ENCODE data around the gene GADD45GIP1. TPM values are rescaled to one million over a fixed set of nuclear protein-coding genes. Genes with fewer than 3 reads are reported as not detected.

The GADD45GIP1 gene
- total RNA-seq, 2 experiments from 2014 or later: 32.6 to 36.0 TPM

- no peak for ATAC-seq
- no peak for DNase-seq
- Mint-ChIP-seq H3K27ac (no peak overlapping the region), H3K36me3 (ENCODE audit: low read depth) (no peaks in the 10 kb centered on the region), H3K4me1 (ENCODE audit: low read depth) (peaks cover 4% of the 10 kb centered on the region), H3K27me3 (peaks cover 10% of the 10 kb centered on the region), H3K9me3 (no peaks in the 10 kb centered on the region), H3K4me3 (no peak overlapping the region)
- CTCF ChIA-PET: interaction anchor here (0.6 to 1.4 kb wide), 2 partner anchors 88 to 120 kb away, joined by 6 to 7 read pairs; no protein-coding TSS in a partner anchor
- intact Hi-C loops (cut with micrococcal nuclease): no loop called here
- POLR2A ChIA-PET: no interaction called here
- TF ChIP-seq CTCF (IDR thresholded peaks at IDR 0.05): no peak
Observed at GRCh38 chr19:12973236-12973635, 16.2 kb upstream of the GADD45GIP1 start.

- ATAC-seq (no peak), DNase-seq (no peak)
- Mint-ChIP-seq H3K9me3 (no peaks in the 10 kb centered on the region), H3K4me3 (no peak overlapping the region), H3K4me1 (ENCODE audit: low read depth) (peaks cover 7% of the 10 kb centered on the region), H3K27ac (no peak overlapping the region), H3K36me3 (ENCODE audit: low read depth) (no peaks in the 10 kb centered on the region), H3K27me3 (no peaks in the 10 kb centered on the region)
- intact Hi-C loops (cut with micrococcal nuclease): no loop called here
- CTCF ChIA-PET: interaction anchor here (0.6 to 1.2 kb wide), 2 partner anchors 7 to 60 kb away, joined by 3 read pairs; no protein-coding TSS in a partner anchor
- POLR2A ChIA-PET: no interaction called here
- no peak for TF ChIP-seq CTCF (IDR thresholded peaks at IDR 0.05)
Observed at GRCh38 chr19:12970070-12970820, 13.2 kb upstream of the GADD45GIP1 start.

- DNase-seq (no peak), ATAC-seq (no peak)
- H3K4me3 Mint-ChIP-seq: no peak within 1 kb of the TSS
- intact Hi-C loops (cut with micrococcal nuclease): no loop called here
- no peak within 1 kb of the TSS for H3K27ac Mint-ChIP-seq
- POLR2A ChIA-PET: interaction anchor here (0.6 kb wide), 1 partner anchor 52 kb away, joined by 4 read pairs; no protein-coding TSS in a partner anchor
- no peaks in the 10 kb centered on the region for H3K9me3 Mint-ChIP-seq
- no peak for TF ChIP-seq CTCF (IDR thresholded peaks at IDR 0.05)
- H3K4me1 Mint-ChIP-seq (ENCODE audit: low read depth): peaks cover 12% of the 10 kb centered on the region
- H3K27me3 Mint-ChIP-seq: no peaks in the 10 kb centered on the region
- H3K36me3 Mint-ChIP-seq (ENCODE audit: low read depth): no peaks in the 10 kb centered on the region
- CTCF ChIA-PET: interaction anchor here (0.6 to 1.2 kb wide), 2 partner anchors 8 to 61 kb away, joined by 3 read pairs; no protein-coding TSS in a partner anchor
Observed at GRCh38 chr19:12969292-12969988, 12.4 kb upstream of the GADD45GIP1 start, which contains the start of gene DAND5. TSS of gene DAND5 (plus strand) at chr19:12969576. CDS start at chr19:12969661, 85 bp downstream.

GRCh38 chr19:12967907-12968306 is 10.9 kb upstream of the GADD45GIP1 start:
- H3K9me3 Mint-ChIP-seq: no peaks in the 10 kb centered on the region
- no peak overlapping the region for H3K27ac Mint-ChIP-seq
- peaks cover 12% of the 10 kb centered on the region for H3K4me1 Mint-ChIP-seq (ENCODE audit: low read depth)
- DNase-seq (no peak), ATAC-seq (no peak)
- no peaks in the 10 kb centered on the region for H3K36me3 Mint-ChIP-seq (ENCODE audit: low read depth)
- POLR2A ChIA-PET: no interaction called here
- CTCF ChIA-PET: interaction anchor here (0.6 to 4.6 kb wide), 5 partner anchors 9 to 127 kb away, joined by 3 to 82 read pairs (median 20); no protein-coding TSS in a partner anchor
- H3K4me3 Mint-ChIP-seq: no peak overlapping the region
- no peaks in the 10 kb centered on the region for H3K27me3 Mint-ChIP-seq
- intact Hi-C loops (cut with micrococcal nuclease): no loop called here
- no peak for TF ChIP-seq CTCF (IDR thresholded peaks at IDR 0.05)
